C4-2B (cell line): ENCODE data around the gene TCERG1L.

Experiments used
- H3K27ac ChIP-seq: fragments of 450-650 bp; 2 replicates; pipeline ENCODE4 v1.5.1; 2017
- ZFX ChIP-seq: fragments of 450-650 bp; IDR thresholded peaks from 2 replicates; pipeline ENCODE4 v1.6.1; 2017
- TF ChIP-seq, protein P1 (sequence below): fragments of 450-650 bp; conservative IDR thresholded peaks from 2 replicates; pipeline ENCODE4 v1.5.1; 2017; ENCODE audit warnings: mild to moderate bottlenecking

The TCERG1L gene

DNA sequence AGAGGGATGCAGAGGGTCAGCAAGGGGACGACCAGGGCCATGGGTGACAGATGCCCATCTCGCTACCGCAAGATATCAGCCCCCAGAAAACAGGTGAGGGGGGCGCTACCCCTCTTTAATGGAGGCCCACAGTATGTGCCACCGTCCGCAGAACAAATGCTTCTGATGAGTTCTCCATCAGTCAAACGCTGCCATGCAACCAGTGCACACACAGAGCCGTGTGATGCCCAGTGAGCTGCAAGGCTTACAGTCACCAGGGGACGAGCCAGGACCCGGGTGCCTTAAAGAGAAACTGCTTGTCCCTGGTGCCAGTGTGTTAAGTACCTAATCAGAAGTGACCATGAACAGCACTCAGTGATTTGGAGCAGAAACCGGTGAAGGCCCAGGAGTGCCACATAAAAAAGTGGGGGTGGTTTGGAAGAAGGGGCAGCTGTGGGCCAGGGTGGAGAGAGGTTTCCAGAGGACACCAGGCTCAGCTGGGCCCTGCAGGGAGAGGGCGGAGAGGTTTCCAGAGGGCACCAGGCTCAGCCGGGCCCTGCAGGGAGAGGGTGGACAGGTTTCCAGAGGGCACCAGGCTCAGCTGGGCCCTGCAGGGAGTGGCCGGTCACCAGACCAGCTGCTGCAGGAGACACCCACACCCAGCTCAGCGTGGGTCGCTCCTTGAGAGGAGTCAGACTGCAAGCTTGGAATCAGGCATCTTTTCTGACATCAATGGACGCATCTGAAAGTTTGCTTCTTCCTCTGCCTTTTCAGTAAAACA, 50.9 kb downstream of the TCERG1L start:
- H3K27ac ChIP-seq: no peak overlapping the region
- TF ChIP-seq, protein P1, sequence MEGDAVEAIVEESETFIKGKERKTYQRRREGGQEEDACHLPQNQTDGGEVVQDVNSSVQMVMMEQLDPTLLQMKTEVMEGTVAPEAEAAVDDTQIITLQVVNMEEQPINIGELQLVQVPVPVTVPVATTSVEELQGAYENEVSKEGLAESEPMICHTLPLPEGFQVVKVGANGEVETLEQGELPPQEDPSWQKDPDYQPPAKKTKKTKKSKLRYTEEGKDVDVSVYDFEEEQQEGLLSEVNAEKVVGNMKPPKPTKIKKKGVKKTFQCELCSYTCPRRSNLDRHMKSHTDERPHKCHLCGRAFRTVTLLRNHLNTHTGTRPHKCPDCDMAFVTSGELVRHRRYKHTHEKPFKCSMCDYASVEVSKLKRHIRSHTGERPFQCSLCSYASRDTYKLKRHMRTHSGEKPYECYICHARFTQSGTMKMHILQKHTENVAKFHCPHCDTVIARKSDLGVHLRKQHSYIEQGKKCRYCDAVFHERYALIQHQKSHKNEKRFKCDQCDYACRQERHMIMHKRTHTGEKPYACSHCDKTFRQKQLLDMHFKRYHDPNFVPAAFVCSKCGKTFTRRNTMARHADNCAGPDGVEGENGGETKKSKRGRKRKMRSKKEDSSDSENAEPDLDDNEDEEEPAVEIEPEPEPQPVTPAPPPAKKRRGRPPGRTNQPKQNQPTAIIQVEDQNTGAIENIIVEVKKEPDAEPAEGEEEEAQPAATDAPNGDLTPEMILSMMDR: no peak
- no peak for TF ChIP-seq ZFX

DNA sequence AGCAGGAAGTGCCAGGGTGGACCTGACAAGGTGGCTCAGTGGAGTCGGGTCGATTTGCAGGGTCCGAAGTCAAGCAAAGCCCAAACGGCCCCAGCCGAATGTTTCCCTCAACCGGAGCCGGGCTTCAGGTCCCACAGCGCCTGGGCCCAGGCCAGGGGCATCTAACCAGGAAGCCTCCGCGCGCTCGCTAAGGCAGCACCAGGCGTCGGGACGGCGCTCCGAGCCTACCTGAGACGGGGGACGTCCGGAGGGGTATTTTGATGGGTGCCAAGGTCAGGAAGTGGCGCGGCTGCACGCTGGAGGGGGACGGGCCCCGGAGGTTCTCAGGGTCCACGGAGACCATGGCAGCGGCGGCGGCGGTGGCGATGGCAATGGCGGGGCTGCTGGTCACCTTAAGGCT, 51.5 kb downstream of the TCERG1L start:
- no peak overlapping the region for H3K27ac ChIP-seq

DNA sequence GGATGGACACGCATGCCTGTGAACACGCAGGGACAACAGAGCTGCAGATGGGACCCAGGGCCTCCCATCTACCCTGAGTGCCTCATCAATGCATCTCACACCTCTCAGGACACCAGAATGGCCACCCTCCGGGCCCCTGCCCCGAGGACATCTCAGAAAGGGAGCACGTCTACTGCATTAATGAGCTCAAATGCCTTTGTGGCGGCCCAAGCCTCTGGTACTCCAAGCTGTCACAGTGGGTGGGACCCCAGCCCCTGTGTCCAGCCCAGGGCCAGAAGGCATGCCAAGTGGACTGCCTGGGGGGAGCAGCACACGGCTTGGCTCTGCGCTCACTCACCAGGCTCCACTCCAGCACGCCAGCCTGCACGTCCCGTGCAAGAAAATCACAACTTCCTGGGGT, 52.0 kb downstream of the TCERG1L start:
- no peak overlapping the region for H3K27ac ChIP-seq
- TF ChIP-seq, protein P1: no peak
- TF ChIP-seq ZFX: no peak

More for the DNA sequence above, 51.5 kb downstream of the TCERG1L start:
- TF ChIP-seq ZFX: no peak
- TF ChIP-seq, protein P1: no peak

GRCh38 chr10:131258256-131258655, 53.3 kb downstream of the TCERG1L start:
- TF ChIP-seq, protein P1: no peak
- TF ChIP-seq ZFX: no peak
- no peak overlapping the region for H3K27ac ChIP-seq

DNA sequence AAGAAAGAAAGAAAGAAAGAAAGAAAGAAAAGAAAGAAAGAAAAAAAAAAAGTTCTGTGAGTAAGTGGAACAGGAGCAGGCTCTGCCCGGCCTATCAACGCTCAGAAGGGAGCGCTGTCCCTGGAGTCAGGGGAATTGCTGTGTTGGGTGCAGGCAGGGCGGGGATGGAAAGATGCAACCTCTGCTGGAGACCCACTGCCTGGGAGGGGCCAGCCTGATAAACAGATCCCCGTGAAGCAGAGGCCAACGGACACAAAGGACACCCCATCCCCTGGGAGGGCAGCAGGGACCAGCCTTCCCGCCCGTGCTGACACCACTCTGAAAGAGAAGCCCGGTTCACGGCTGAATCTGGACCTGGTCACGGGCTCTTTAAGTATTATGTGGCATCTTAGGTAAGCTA, 54.5 kb downstream of the TCERG1L start:
- H3K27ac ChIP-seq: no peak overlapping the region
- TF ChIP-seq, protein P1: no peak
- TF ChIP-seq ZFX: no peak

DNA sequence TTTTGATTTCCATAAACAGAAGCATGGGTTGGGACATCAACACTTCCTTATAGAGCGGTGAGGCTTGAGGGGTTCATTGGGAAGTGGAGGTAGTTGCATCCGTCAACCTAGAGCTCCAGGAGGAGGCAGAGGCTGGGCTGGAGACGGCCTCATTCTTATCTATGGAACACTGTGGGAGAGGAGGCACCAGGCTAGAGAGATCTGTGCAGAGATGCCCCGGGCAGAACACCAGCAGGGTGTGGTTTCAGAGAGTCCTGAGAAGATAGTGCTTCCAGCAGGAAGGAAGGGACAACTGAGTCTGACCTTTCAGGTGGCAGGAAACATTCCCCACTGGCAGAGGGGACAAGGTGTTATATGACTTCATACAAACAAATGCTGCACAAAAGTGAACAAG, 56.7 kb downstream of the TCERG1L start:
- TF ChIP-seq, protein P1: no peak
- no peak for TF ChIP-seq ZFX
- H3K27ac ChIP-seq: no peak overlapping the region

GRCh38 chr10:131253931-131254858, 57.3 kb downstream of the TCERG1L start:
- no peak overlapping the region for H3K27ac ChIP-seq
- TF ChIP-seq, protein P1: no peak
- TF ChIP-seq ZFX: no peak
